NB4 (cell line): ENCODE measurements around the gene PCDH17.

Experiments
- DNase-seq: peaks from one replicate; pipeline ENCODE4 v3.0.0; 2010; ENCODE audit warnings: low read depth
- H3K4me3 ChIP-seq: one replicate; pipeline ENCODE4 v1.5.1; 2011; ENCODE audit warnings: mild to moderate bottlenecking, low read depth, low read length, moderate library complexity
- MAX ChIP-seq: IDR thresholded peaks from 2 replicates; pipeline ENCODE4 v1.6.1; 2011; ENCODE audit warnings: low read depth, low read length
- MYC ChIP-seq: IDR thresholded peaks from 2 replicates; pipeline ENCODE4 v1.6.1; 2011; ENCODE audit warnings: low read depth, low read length
- POLR2A ChIP-seq: IDR thresholded peaks from 2 replicates; pipeline ENCODE4 v1.6.1; 2011; ENCODE audit warnings: mild to moderate bottlenecking; ENCODE audit not compliant: insufficient read length; ENCODE audit errors: extremely low read depth
- TF ChIP-seq, protein P1 (sequence below): IDR thresholded peaks from one replicate; pipeline ENCODE4 v1.5.1; 2012; ENCODE audit warnings: low read depth, low read length

The PCDH17 gene

GRCh38 chr13:57629391-57629804 is 2.1 kb upstream of the PCDH17 start:
- H3K4me3 ChIP-seq, result no peak overlapping the region
- DNase-seq, result no peak
- TF ChIP-seq MAX, result no peak
- TF ChIP-seq, protein P1, sequence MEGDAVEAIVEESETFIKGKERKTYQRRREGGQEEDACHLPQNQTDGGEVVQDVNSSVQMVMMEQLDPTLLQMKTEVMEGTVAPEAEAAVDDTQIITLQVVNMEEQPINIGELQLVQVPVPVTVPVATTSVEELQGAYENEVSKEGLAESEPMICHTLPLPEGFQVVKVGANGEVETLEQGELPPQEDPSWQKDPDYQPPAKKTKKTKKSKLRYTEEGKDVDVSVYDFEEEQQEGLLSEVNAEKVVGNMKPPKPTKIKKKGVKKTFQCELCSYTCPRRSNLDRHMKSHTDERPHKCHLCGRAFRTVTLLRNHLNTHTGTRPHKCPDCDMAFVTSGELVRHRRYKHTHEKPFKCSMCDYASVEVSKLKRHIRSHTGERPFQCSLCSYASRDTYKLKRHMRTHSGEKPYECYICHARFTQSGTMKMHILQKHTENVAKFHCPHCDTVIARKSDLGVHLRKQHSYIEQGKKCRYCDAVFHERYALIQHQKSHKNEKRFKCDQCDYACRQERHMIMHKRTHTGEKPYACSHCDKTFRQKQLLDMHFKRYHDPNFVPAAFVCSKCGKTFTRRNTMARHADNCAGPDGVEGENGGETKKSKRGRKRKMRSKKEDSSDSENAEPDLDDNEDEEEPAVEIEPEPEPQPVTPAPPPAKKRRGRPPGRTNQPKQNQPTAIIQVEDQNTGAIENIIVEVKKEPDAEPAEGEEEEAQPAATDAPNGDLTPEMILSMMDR, result no peak
- no peak for TF ChIP-seq MYC
- no peak for TF ChIP-seq POLR2A

GRCh38 chr13:57629821-57630235 is 1.7 kb upstream of the PCDH17 start:
- TF ChIP-seq, protein P1, result no peak
- no peak for TF ChIP-seq POLR2A
- TF ChIP-seq MYC, result no peak
- TF ChIP-seq MAX, result no peak

GRCh38 chr13:57630661-57631595 is 616 bp upstream of the PCDH17 start:
- H3K4me3 ChIP-seq, result no peak overlapping the region
- TF ChIP-seq, protein P1, result no peak
- TF ChIP-seq MAX (no peak), POLR2A (no peak), MYC (no peak)
- DNase-seq, result no peak

More at GRCh38 chr13:57629821-57630235, 1.7 kb upstream of the PCDH17 start:
- DNase-seq, result no peak
- no peak overlapping the region for H3K4me3 ChIP-seq

DNA sequence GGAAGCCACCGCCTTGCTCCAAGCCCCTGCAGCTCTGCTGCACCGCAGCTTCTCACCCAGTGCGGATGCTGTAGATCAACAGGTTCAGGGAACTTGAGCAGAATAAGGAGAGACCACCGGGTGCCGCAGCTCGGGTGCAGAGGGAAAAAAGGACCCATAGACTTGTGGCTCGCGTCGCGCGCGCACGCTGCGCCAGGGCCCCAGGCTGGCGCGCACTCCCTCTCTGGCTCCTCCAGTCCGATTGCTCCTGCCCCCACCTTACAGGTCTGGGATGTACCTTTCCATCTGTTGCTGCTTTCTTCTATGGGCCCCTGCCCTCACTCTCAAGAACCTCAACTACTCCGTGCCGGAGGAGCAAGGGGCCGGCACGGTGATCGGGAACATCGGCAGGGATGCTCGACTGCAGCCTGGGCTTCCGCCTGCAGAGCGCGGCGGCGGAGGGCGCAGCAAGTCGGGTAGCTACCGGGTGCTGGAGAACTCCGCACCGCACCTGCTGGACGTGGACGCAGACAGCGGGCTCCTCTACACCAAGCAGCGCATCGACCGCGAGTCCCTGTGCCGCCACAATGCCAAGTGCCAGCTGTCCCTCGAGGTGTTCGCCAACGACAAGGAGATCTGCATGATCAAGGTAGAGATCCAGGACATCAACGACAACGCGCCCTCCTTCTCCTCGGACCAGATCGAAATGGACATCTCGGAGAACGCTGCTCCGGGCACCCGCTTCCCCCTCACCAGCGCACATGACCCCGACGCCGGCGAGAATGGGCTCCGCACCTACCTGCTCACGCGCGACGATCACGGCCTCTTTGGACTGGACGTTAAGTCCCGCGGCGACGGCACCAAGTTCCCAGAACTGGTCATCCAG is 964 bp downstream of the PCDH17 start:
- no peak for DNase-seq
- no peak overlapping the region for H3K4me3 ChIP-seq
- TF ChIP-seq POLR2A, result no peak
- no peak for TF ChIP-seq MYC
- TF ChIP-seq MAX, result no peak
- TF ChIP-seq, protein P1, result no peak

GRCh38 chr13:57633141-57633949 is 1.8 kb downstream of the PCDH17 start:
- H3K4me3 ChIP-seq, result no peak overlapping the region
- DNase-seq, result no peak
- TF ChIP-seq POLR2A (no peak), MYC (no peak), MAX (no peak)
- TF ChIP-seq, protein P1, result no peak
